Raji (cell line): ENCODE data around the gene CHCT1.

Experiments
- POLR2A ChIP-seq: IDR thresholded peaks from 2 replicates; pipeline ENCODE4 v1.6.1; 2011; ENCODE audit warnings: low read depth, low read length, control low read depth; ENCODE audit not compliant: insufficient read depth

The CHCT1 gene

DNA sequence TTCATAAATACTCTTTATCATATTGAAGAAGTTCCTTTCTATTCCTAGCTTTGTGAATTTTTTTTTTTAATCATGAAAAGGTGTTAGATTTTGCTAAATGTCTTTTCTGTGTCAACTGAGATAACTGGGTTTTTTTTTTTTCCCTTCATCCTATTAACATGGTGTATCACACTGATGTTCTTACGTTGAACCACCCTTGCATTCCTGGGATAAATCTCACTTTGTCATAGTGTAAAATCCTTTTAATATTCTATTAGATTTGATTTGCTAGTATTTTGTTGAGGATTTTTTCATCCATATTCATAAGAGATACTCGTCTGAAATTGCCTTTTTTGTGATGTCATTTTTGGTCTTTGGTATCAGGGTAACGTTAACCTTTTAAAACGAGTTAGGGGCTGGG, 49.2 kb downstream of the CHCT1 start:
- TF ChIP-seq POLR2A, result no peak

DNA sequence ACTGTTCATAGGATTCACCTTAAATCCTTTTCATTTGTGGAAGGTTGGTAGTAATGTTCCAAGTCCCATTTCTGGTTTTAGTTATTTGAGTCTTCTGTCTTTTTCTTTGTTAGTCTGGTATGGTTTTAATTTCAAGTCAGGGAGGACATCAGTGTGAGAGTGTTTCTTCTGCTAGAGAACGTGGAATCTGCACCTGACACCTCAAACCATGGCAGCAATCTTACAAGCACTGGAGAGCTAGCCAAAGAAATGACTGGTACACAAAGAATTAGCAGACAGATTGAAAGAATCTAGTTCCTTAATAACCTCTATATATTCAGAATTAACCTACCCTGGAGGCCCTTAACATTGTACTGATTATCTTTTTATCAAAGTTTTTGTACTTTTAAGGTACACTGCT, 50.2 kb downstream of the CHCT1 start:
- TF ChIP-seq POLR2A, result no peak

DNA sequence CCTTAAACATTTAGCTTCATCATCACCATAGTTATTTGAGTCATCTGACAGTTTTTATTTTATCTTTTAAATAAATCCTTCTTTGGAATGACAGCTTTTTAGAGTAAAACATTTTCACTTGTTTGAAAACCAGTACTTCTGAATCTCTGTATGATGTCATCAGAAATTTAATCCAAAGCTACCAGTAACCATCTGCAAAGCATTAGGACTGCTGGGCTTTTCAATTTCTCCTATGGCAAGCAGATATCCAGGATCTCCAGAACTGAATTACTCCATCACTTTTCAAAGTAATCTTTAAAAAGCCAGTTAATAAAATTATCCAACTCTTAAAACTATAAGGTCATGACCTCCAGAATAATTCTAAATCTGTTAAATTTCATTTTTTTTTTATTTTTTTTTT, 51.5 kb downstream of the CHCT1 start:
- no peak for TF ChIP-seq POLR2A
